NCI-H187 (cell line): Measurements from ENCODE around the gene ZNF217.
"Not testable (repeated sequence)": the region's sequence is repeated elsewhere in the genome, so short reads cannot be mapped to it uniquely, and the experiment has no call there.

Experiments used
- DNase-seq, 2 experiments: peaks; one replicate each; lab custom pipeline; 2025; lab: John Stamatoyannopoulos, UW

ZNF217 gene

DNA sequence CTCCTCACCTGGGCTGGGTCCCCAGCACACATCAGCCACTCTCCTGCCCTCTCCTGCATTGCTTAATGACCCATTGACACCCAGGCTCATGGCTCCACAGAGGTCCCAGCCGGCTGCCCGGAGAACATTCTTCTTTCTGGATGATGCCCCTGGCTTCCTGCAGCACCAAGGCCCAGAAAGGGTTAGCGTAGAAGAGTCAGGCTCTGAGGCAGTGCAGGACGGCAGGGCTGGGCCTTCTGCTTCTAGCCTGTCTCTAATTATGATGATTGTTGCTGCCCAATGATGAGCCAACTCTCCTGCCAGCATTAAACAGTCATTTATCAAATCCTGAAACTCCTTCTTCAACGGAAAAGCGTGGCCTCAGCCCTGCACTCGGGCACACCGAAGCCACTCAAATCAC lies 66.4 kb downstream of the ZNF217 start:
- no peak for DNase-seq

DNA sequence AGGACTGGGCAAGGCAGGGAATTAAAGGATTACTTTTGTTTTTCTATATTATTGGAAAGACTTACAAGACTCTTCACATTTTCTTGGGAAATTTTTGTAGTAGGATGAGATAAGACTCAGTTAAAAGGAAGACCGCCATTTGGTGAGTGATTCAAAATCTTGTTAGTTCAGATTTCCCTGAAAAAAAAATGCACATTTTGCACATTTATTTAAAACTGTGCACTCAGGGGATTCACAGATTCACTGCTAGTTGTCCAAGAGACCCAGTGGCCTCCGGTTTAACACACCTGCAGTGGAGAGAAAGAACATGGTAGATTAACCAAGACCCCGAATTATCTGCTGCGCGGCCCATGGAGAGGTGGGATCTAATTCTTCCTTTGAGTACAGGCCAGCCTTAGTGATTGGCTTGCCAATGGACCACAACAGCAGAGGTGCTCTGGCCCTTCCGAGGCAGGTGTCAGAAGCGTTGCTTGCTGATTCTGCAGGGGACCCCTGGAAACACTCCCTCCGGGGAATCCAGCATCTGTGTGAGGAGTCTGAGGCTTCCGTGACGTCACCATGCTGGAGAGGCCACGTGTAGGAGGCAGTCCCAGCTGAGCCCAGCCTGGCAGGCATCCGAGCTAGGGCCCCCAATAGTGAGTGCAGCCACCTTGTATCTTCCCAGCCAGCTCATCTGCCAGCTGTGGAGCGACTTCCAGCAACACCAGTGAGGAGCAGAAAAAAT lies 68.9 kb downstream of the ZNF217 start:
- DNase-seq = no peak

DNA sequence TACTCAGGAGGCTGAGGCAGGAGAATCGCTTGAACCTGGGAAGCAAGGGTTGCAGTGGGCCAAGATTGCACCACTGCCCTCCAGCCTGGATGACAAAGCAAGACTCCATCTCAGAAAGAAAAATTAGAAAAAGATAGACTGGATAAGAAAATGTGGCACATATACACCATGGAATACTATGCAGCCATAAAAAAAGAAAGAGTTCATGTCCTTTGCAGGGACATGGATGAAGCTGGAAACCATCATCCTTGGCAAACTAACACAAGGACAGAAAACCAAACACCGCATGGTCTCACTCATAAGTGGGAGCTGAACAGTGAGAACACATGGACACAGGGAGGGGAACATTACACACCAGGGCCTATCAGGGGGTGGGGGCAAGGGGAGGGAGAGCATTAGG lies 70.0 kb downstream of the ZNF217 start:
- DNase-seq = not testable (repeated sequence)

GRCh38 chr20:53522696-53523095 lies 70.9 kb downstream of the ZNF217 start:
- no peak for DNase-seq

DNA sequence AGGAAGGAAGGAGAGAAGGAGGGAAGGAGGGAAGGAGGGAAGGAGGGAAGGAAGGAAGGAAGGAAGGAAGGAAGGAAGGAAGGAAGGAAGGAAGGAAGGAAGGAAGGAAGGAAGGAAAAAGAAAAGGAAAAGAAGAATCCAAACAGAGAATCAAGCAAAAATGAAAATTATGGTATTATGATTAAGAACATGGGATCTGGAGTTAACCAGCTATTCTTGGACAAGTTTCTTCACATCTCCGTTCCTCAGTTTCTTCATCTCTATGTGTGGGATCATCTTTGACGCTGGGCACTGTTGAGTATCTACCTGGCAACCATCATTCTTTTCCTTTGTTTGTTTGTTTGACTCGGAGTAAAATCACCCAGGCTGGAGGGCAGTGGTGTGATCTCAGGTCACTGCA lies 71.6 kb downstream of the ZNF217 start:
- DNase-seq = no peak

- DNase-seq = not testable (repeated sequence)
These were observed 72.2 kb downstream of the ZNF217 start for GRCh38 chr20:53521421-53521820.

- DNase-seq = no peak
These were observed 76.5 kb downstream of the ZNF217 start for GRCh38 chr20:53517146-53517545.
